HFFc6 (cell line): Measurements from ENCODE around the gene ATP6V1B1. TPM values are rescaled to one million over a fixed set of nuclear protein-coding genes. Genes with fewer than 3 reads are reported as not detected.
A peak's percentile ranks its signal among the peaks of the same experiment; 100 is the strongest.

Source experiments
- DNase-seq: peaks from one replicate; pipeline ENCODE4 v3.0.0-alpha.2; 2018
- H3K27ac Mint-ChIP-seq: 2 replicates; pipeline ENCODE4 v1.8.0; 2020; ENCODE audit warnings: mild to moderate bottlenecking, mixed read lengths
- H3K27me3 Mint-ChIP-seq: 2 replicates; pipeline ENCODE4 v1.8.0; 2021; ENCODE audit warnings: mild to moderate bottlenecking, moderate library complexity, mixed read lengths; ENCODE audit not compliant: insufficient read depth
- H3K36me3 Mint-ChIP-seq: 2 replicates; pipeline ENCODE4 v1.8.0; 2021; ENCODE audit warnings: low read depth, mixed read lengths
- H3K4me1 Mint-ChIP-seq: 2 replicates; pipeline ENCODE4 v1.8.0; 2020; ENCODE audit warnings: low read depth, mixed read lengths
- H3K4me3 Mint-ChIP-seq: 2 replicates; pipeline ENCODE4 v1.8.0; 2020; ENCODE audit warnings: mild to moderate bottlenecking, moderate library complexity, mixed read lengths
- H3K9me3 Mint-ChIP-seq: 2 replicates; pipeline ENCODE4 v1.8.0; 2020; ENCODE audit warnings: mild to moderate bottlenecking, mixed read lengths
- total RNA-seq, 6 experiments: library from RNA; stranded (reverse); fragmentation: NEBNext Ultra II Directional; extraction: Animal tissue kit (Norgen Biotek cat#: 25700); gene quantifications; 2 replicates in 1 of 6; 3 replicates in 5 of 6; pipeline ENCODE4 v1.2.3, GENCODE V29; 2021
- TF ChIP-seq, protein P1 (sequence below): fragments of 200-600 bp; sonication (generic); IDR thresholded peaks from 2 replicates; pipeline ENCODE4 v1.5.0; 2021; ENCODE audit warnings: antibody characterized with exemption, mild to moderate bottlenecking

The ATP6V1B1 gene
- total RNA-seq, 6 experiments from 2014 or later = 0.22 to 0.66 (median 0.57) TPM; not detected in 3

DNA sequence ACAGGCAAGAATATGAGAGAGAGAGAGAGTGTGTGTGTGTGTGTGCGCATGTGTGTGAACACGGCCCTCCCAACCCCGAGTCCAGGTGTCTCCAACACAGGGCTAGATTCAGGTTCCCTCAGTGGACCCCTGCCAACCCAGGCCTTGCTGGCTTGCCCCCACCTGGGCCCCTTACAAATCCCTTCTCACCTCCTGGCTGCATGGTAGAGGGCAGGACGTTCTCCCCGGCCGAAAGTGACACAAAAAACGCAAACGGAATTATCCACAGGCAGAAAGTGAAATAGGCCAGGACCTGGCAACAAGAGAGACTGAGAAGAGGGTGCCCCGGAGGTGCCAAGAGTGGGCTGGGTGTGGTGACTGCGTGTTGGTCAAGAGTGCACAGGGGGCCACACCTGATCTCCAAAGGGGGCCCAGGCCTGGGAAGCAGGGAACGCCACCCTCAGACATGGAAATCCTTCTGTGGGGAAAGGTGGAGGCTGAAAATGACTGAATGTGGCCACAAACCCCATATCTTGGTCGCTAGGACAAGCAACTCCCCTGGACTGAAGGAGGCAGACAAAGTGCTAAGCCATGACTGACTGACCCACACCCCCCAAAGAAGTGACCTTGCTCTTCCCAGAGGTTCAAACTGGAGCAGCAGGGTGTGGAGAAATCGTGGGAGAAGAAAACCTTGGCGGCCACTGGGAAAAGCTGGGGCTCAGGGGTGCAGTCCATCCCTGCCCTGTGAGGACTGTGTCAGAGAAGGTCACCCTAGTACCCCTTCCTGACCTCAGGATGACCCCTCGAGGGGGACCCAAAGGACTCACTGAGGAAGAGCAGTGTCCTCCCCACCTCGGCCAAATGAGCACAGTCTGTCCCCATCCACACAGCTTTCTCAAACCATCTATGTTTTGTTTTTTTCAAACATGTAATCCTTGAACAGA, 53.3 kb downstream of the ATP6V1B1 start:
- TF ChIP-seq, protein P1, sequence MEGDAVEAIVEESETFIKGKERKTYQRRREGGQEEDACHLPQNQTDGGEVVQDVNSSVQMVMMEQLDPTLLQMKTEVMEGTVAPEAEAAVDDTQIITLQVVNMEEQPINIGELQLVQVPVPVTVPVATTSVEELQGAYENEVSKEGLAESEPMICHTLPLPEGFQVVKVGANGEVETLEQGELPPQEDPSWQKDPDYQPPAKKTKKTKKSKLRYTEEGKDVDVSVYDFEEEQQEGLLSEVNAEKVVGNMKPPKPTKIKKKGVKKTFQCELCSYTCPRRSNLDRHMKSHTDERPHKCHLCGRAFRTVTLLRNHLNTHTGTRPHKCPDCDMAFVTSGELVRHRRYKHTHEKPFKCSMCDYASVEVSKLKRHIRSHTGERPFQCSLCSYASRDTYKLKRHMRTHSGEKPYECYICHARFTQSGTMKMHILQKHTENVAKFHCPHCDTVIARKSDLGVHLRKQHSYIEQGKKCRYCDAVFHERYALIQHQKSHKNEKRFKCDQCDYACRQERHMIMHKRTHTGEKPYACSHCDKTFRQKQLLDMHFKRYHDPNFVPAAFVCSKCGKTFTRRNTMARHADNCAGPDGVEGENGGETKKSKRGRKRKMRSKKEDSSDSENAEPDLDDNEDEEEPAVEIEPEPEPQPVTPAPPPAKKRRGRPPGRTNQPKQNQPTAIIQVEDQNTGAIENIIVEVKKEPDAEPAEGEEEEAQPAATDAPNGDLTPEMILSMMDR = no peak
- no peaks in the 10 kb centered on the region; the same call in none of the 2 replicates for H3K27me3 Mint-ChIP-seq
- H3K4me3 Mint-ChIP-seq = no peak overlapping the region
- H3K27ac Mint-ChIP-seq = no peak overlapping the region
- peaks cover 18% of the 10 kb centered on the region for H3K4me1 Mint-ChIP-seq
- DNase-seq = no peak
- H3K36me3 Mint-ChIP-seq = peaks cover 23% of the 10 kb centered on the region
- H3K9me3 Mint-ChIP-seq = no peaks in the 10 kb centered on the region

DNA sequence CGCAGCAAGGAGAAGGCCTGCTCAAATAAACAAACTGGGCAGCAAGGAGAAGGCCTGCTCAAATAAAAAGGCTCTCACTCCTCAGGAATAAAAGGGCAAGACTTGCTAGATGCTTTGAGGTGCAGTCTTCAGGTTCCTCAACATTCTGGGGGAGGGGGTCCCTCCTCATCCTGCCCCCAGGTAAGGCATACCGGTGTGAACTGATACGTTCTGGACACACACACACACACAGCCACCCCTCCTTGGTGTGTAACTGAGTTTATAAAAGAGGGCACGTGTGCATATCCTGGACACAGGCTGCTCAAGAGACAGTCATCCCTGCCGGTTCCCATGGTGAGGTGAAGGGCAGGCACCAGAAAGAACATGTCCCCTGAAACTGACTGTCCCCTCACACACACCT, 54.5 kb downstream of the ATP6V1B1 start:
- no peaks in the 10 kb centered on the region for H3K9me3 Mint-ChIP-seq
- H3K4me3 Mint-ChIP-seq = no peak overlapping the region
- H3K27me3 Mint-ChIP-seq = no peaks in the 10 kb centered on the region; the same call in none of the 2 replicates
- peaks cover 19% of the 10 kb centered on the region for H3K4me1 Mint-ChIP-seq
- H3K27ac Mint-ChIP-seq = no peak overlapping the region
- TF ChIP-seq, protein P1 = no peak
- H3K36me3 Mint-ChIP-seq = peaks cover 23% of the 10 kb centered on the region
- DNase-seq = no peak

DNA sequence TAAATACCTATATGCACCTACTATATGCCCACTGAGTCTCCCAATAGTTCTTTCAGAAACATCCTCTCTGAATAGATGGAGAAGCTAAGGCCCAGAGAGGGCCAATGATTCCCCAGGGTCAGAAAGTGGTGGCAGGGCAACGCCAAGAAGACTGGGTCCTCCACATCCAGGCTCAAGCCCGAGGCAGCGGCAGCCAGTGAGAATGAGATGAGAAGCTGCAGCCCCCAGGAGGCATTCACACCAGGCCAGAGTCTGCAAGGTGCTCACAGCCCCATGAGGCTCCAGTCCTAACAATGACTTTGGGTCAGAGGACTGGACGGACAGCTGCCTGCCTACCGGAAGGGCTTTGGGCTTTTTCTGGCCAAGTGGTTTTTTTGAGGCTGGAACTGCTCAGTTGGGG, 55.4 kb downstream of the ATP6V1B1 start:
- no peak overlapping the region for H3K4me3 Mint-ChIP-seq
- no peak overlapping the region for H3K27ac Mint-ChIP-seq
- no peaks in the 10 kb centered on the region for H3K9me3 Mint-ChIP-seq
- DNase-seq = no peak
- peaks cover 27% of the 10 kb centered on the region for H3K4me1 Mint-ChIP-seq
- TF ChIP-seq, protein P1 = no peak
- H3K36me3 Mint-ChIP-seq = peaks cover 18% of the 10 kb centered on the region
- no peaks in the 10 kb centered on the region; the same call in 1 of the 2 replicates for H3K27me3 Mint-ChIP-seq

DNA sequence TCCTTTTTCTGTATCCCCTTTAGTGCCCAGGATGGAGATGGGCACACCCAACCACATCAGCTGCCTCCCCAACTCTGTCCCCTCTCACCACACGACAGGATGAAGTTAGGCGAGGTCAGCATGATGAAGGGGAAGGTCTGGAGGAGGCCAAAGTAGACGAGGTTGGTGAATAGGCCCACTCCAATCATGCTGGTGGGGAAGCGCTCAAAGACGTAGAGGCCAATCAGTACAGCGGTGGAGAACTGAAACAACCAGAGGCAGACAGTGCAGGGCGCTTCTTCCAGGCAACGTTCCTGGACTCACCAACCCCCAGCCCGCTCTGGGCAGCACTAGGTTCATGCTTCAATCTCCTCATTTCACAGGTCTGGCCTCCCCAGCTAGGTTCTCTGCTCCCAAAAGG, 56.0 kb downstream of the ATP6V1B1 start:
- Mint-ChIP-seq H3K36me3 (peaks cover 12% of the 10 kb centered on the region), H3K4me1 (peaks cover 27% of the 10 kb centered on the region), H3K9me3 (no peaks in the 10 kb centered on the region), H3K27me3 (no peaks in the 10 kb centered on the region; the same call in 1 of the 2 replicates), H3K27ac (no peak overlapping the region), H3K4me3 (no peak overlapping the region)
- TF ChIP-seq, protein P1 = no peak
- no peak for DNase-seq

DNA sequence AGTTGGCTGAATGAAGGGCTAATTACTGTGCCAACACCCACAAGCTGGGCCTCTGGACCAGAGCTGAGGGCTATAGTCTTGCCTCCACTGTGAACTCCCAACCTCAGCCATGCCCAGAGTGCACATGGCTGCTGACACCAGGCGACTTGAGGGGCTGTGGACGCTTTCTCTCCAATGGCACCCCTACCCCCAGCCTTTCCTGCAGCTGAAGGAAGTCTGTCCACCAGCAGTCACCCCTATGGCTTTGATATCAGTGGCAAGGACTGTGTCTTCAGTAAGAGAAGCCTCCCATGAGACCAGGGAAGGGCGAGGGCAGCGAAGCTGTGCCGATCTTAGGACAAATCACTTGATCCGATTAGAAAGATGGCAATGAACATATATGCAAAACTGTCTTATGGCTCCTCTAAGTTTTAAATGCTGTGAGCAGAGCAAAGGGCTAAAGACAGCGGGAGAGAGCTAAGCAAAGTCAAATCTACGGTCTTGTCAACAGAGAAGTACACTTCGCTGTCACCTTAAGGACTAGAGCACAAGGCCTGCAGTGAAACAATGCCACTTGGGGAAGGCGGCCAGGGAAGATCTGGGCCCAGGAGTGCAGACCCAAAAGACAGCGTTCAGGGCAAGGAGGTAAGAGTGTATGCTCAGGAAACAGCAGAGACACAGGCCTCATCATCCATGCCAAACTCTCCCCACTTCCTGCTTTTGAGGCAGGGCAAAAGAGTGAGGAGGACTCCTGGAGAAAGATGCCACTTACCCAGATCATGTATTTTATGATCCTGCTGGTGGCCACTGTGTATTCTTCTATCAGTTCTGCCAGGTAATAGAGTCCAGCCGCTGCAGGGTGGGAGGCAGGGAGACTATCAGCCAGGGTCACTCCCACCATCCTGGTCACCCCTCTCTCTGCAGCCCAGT, 57.5 kb downstream of the ATP6V1B1 start:
- Mint-ChIP-seq H3K4me3 (peak overlapping the region; percentile 94), H3K36me3 (peaks cover 8% of the 10 kb centered on the region; the same call in 1 of the 2 replicates), H3K4me1 (peaks cover 27% of the 10 kb centered on the region), H3K27ac (peak overlapping the region; percentile 71), H3K9me3 (no peaks in the 10 kb centered on the region), H3K27me3 (no peaks in the 10 kb centered on the region)
- TF ChIP-seq, protein P1 = no peak
- DNase-seq = no peak
